Measurements from ENCODE around the gene JAG1.

The JAG1 gene

GRCh38 chr20:10709916-10710315, 36.1 kb upstream of the JAG1 start:
- no peak for DNase-seq (ENCODE audit: extremely low read depth, low read depth)
- TF ChIP-seq CTCF (IDR thresholded peaks at IDR 0.05; ENCODE audit: low read depth, low read length, missing control alignments) = no peak
- no peak overlapping the region for H3K4me3 ChIP-seq (replicated peaks; ENCODE audit: low read depth, low read length)

- no peak for DNase-seq (ENCODE audit: extremely low read depth, low read depth)
- H3K4me3 ChIP-seq (replicated peaks; ENCODE audit: low read depth, low read length) = no peak overlapping the region
- no peak for TF ChIP-seq CTCF (IDR thresholded peaks at IDR 0.05; ENCODE audit: low read depth, low read length, missing control alignments)
Observed at GRCh38 chr20:10708351-10709185, 34.8 kb upstream of the JAG1 start.

GRCh38 chr20:10707791-10708190, 34.0 kb upstream of the JAG1 start:
- no peak for TF ChIP-seq CTCF (IDR thresholded peaks at IDR 0.05; ENCODE audit: low read depth, low read length, missing control alignments)
- DNase-seq (ENCODE audit: extremely low read depth, low read depth) = no peak
- H3K4me3 ChIP-seq (replicated peaks; ENCODE audit: low read depth, low read length) = no peak overlapping the region

GRCh38 chr20:10707068-10707467, 33.3 kb upstream of the JAG1 start:
- DNase-seq (ENCODE audit: extremely low read depth, low read depth) = no peak
- TF ChIP-seq CTCF (IDR thresholded peaks at IDR 0.05; ENCODE audit: low read depth, low read length, missing control alignments) = no peak
- no peak overlapping the region for H3K4me3 ChIP-seq (replicated peaks; ENCODE audit: low read depth, low read length)

- no peak overlapping the region for H3K4me3 ChIP-seq (replicated peaks; ENCODE audit: low read depth, low read length)
- no peak for TF ChIP-seq CTCF (IDR thresholded peaks at IDR 0.05; ENCODE audit: low read depth, low read length, missing control alignments)
- DNase-seq (ENCODE audit: extremely low read depth, low read depth) = no peak
Observed at GRCh38 chr20:10706460-10706811, 32.6 kb upstream of the JAG1 start.

GRCh38 chr20:10705801-10706459, 32.1 kb upstream of the JAG1 start:
- no peak for TF ChIP-seq CTCF (IDR thresholded peaks at IDR 0.05; ENCODE audit: low read depth, low read length, missing control alignments)
- no peak for DNase-seq (ENCODE audit: extremely low read depth, low read depth)
- H3K4me3 ChIP-seq (replicated peaks; ENCODE audit: low read depth, low read length) = no peak overlapping the region
